ENCODE results near the gene LAS1L. TPM values are rescaled to one million over a fixed set of nuclear protein-coding genes. Genes with fewer than 3 reads are reported as not detected.

Gene LAS1L
- 13.6 TPM for total RNA-seq

GRCh38 chrX:65534450-65535292, at the start of gene LAS1L:
Gene LAS1L, minus strand, starts transcription at chrX:65534787. Its CDS starts 72 bp downstream, at chrX:65534715.

Other genes starting within 250 kb of the LAS1L start
- 41.1 TPM for gene MSN, start 132.9 kb upstream of the LAS1L start, total RNA-seq